OCI-LY1 (cell line): Measurements from ENCODE around the gene AIFM3.
"Not testable (repeated sequence)": the region's sequence is repeated elsewhere in the genome, so short reads cannot be mapped to it uniquely, and the experiment has no call there.

Experiments used
- H2AFZ ChIP-seq: fragments of 200-600 bp; sonication (generic), shearing (Covaris generic); 2 replicates; pipeline ENCODE4 v1.6.0; 2014; ENCODE audit warnings: antibody characterized with exemption, mild to moderate bottlenecking, low read length
- H3F3A ChIP-seq: fragments of 200-600 bp; sonication (generic), shearing (Covaris generic); 2 replicates; pipeline ENCODE4 v1.6.0; 2014; ENCODE audit warnings: mild to moderate bottlenecking, antibody characterized with exemption, low read length, moderate library complexity; ENCODE audit not compliant: insufficient read depth
- H3K27ac ChIP-seq: fragments of 200-600 bp; sonication (generic); 2 replicates; pipeline ENCODE4 v1.5.1; 2014; ENCODE audit warnings: low read length, mixed run types, mild to moderate bottlenecking, low read depth; ENCODE audit not compliant: poor library complexity, severe bottlenecking
- H3K27me3 ChIP-seq: fragments of 200-600 bp; sonication (generic); 2 replicates; pipeline ENCODE4 v1.6.0; 2014; ENCODE audit warnings: antibody characterized with exemption, mild to moderate bottlenecking, low read length, moderate library complexity; ENCODE audit not compliant: insufficient read depth
- H3K36me3 ChIP-seq: fragments of 200-600 bp; sonication (generic); 2 replicates; pipeline ENCODE4 v1.6.1; 2014; ENCODE audit warnings: mild to moderate bottlenecking, antibody characterized with exemption, low read length, moderate library complexity, mixed read lengths; ENCODE audit not compliant: insufficient read depth
- H3K4me1 ChIP-seq: fragments of 200-600 bp; sonication (generic); 2 replicates; pipeline ENCODE4 v1.5.1; 2014; ENCODE audit warnings: mild to moderate bottlenecking, low read length, moderate library complexity; ENCODE audit not compliant: insufficient read depth, severe bottlenecking
- H3K4me2 ChIP-seq: fragments of 200-600 bp; sonication (generic), shearing (Covaris generic); 2 replicates; pipeline ENCODE4 v1.6.1; 2014; ENCODE audit warnings: low read length
- H3K4me3 ChIP-seq: fragments of 200-600 bp; sonication (generic); 2 replicates; pipeline ENCODE4 v1.5.1; 2014; ENCODE audit warnings: low read length, low read depth, mild to moderate bottlenecking, mixed read lengths; ENCODE audit not compliant: poor library complexity, severe bottlenecking
- H3K79me2 ChIP-seq: fragments of 200-600 bp; shearing (Covaris generic); 2 replicates; pipeline ENCODE4 v1.6.1; 2016; ENCODE audit warnings: mixed run types, low read length, mixed read lengths; ENCODE audit not compliant: insufficient read depth
- H3K9ac ChIP-seq: fragments of 200-600 bp; sonication (generic), shearing (Covaris generic); 2 replicates; pipeline ENCODE4 v1.6.1; 2014; ENCODE audit warnings: mild to moderate bottlenecking, low read length, mixed read lengths
- H3K9me2 ChIP-seq: fragments of 200-600 bp; sonication (generic), shearing (Covaris generic); 2 replicates; pipeline ENCODE4 v1.6.1; 2014; ENCODE audit warnings: low read depth, mild to moderate bottlenecking, low read length, mixed read lengths
- H3K9me3 ChIP-seq: fragments of 200-600 bp; shearing (Covaris generic); 2 replicates; pipeline ENCODE4 v1.6.1; 2014; ENCODE audit warnings: low read length, mixed read lengths
- H4K20me1 ChIP-seq: fragments of 200-600 bp; sonication (generic), shearing (Covaris generic); 2 replicates; pipeline ENCODE4 v1.6.0; 2016; ENCODE audit warnings: mild to moderate bottlenecking, low read length; ENCODE audit not compliant: insufficient read depth
- CTCF ChIP-seq: fragments of 200-600 bp; sonication (generic), shearing (Covaris generic); IDR thresholded peaks from 2 replicates; pipeline ENCODE4 v1.5.1; 2017; ENCODE audit warnings: mild to moderate bottlenecking, antibody characterized with exemption, low read length, moderate library complexity, mixed read lengths
- EZH2 ChIP-seq: fragments of 200-600 bp; sonication (generic), shearing (Covaris generic); IDR thresholded peaks from 2 replicates; pipeline ENCODE4 v1.8.0; 2017; ENCODE audit warnings: borderline replicate concordance, mixed run types, mild to moderate bottlenecking, antibody characterized with exemption, low read length, moderate library complexity, mixed read lengths

Gene AIFM3

DNA sequence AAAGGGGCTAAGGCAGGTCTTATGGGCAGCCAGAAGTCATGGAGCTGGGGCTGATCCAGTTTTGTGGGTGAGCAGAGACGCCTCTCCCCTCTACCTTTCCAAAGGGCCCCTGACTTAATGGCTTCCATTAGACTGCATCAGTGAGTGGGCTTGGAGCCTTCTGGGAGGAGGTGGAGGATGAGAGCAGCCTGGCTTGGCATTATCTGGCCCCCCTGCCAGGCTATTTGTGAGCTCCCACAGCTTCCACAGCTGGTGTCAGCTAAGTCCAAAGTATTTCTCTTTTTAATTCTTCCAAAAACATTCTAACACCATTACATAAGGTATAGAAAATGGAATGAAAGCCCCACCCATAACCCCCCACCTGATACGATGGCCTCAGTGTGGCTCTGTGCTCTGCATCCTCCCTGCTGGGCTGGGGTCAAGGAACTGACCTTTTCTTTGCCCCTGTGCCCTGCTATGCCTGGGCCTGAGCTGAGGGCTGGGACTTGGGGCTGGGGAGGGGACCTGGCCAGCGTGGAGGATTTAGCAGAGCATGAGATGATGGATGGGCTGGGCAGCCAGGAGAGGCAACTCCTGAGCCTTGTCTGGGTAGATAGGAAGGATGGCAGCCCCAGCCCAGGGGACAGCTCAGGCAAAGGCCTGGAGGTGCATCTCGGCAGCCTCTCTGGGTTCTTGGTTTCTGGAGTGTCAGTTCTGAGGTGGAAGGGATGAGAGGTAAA lies 4.0 kb downstream of the AIFM3 start:
- Histone ChIP-seq H3K4me2 (no peak overlapping the region), H2AFZ (no peak overlapping the region), H3K9me2 (no peaks in the 10 kb centered on the region), H3K36me3 (no peaks in the 10 kb centered on the region), H3K4me1 (no peaks in the 10 kb centered on the region), H4K20me1 (no peaks in the 10 kb centered on the region), H3K4me3 (no peak overlapping the region), H3F3A (no peaks in the 10 kb centered on the region), H3K9ac (no peak overlapping the region), H3K27me3 (peaks cover 16% of the 10 kb centered on the region), H3K27ac (no peak overlapping the region), H3K79me2 (no peaks in the 10 kb centered on the region), H3K9me3 (no peaks in the 10 kb centered on the region)
- TF ChIP-seq EZH2 (no peak), CTCF (no peak)

DNA sequence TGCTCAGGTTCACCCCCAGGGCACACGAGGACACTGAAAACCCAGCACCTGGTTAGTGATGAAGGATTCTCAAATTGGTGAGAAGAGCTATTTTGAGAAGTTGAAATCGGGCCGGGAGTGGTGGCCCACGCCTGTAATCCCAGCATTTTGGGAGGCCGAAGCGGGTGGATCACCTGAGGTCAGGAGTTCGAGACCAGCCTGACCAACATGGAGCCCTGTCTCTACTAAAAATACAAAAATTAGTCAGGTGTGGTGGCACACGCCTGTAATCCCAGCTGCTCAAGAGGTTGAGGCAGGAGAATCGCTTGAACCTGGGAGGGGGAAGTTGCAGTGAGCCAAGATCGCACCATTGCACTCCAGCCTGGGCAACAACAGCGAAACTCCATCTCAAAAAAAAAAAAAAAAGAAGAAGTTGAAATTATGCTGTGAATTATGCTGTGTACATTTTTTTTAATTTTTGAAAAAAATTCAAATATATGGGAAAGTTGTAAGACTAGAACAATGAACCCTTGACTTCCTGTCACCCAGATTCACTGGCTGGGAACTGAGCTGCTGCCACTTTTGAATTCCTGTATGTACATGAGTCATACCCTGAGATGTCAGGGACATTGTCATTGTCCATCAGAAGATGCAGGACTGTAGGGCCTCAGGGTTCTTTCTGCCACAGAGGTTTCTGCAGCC lies 5.1 kb downstream of the AIFM3 start:
- not testable (repeated sequence) for H3K79me2 ChIP-seq, H3K9me2 ChIP-seq, H4K20me1 ChIP-seq, H2AFZ ChIP-seq, H3K27ac ChIP-seq, H3K4me1 ChIP-seq, H3K4me3 ChIP-seq, H3K9me3 ChIP-seq, H3K9ac ChIP-seq, H3K36me3 ChIP-seq, H3K4me2 ChIP-seq, H3F3A ChIP-seq
- H3K27me3 ChIP-seq, result peaks cover 14% of the 10 kb centered on the region

DNA sequence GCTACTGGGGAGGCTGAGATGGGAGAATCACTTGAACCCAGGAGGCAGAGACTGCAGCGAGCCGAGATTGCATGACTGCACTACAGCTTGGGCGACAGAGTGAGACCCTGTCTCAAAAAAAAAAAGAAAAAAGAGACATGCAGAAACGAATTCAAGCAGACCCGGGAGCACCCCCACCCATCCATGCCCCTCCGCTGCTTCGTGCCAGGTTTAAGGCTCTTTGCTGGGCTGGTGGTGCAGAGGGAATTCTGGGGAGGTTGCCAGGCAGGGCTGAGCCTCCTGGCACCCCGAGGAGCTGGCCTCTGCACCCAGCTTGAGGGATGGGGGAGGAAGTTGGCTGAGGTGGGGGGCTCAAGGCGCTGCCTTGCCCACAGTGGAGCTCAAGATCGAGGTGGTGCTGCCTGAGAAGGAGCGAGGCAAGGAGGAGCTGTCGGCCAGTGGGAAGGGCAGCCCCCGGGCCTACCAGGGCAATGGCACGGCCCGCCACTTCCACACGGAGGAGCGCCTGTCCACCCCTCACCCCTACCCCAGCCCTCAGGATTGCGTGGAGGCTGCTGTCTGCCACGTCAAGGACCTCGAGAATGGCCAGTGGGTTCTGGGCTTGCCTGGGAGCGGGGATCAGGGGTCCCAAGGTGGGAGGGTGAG lies 6.0 kb downstream of the AIFM3 start:
- H3K9me2 ChIP-seq, result no peaks in the 10 kb centered on the region
- H3K4me2 ChIP-seq, result no peak overlapping the region
- H3K9ac ChIP-seq, result no peak overlapping the region
- H3K27me3 ChIP-seq, result peaks cover 8% of the 10 kb centered on the region
- H3F3A ChIP-seq, result no peaks in the 10 kb centered on the region
- H3K4me1 ChIP-seq, result no peaks in the 10 kb centered on the region
- no peaks in the 10 kb centered on the region for H4K20me1 ChIP-seq
- H3K79me2 ChIP-seq, result no peaks in the 10 kb centered on the region
- TF ChIP-seq CTCF, result no peak
- TF ChIP-seq EZH2, result no peak
- H2AFZ ChIP-seq, result no peak overlapping the region
- no peak overlapping the region for H3K27ac ChIP-seq
- H3K36me3 ChIP-seq, result no peaks in the 10 kb centered on the region
- no peaks in the 10 kb centered on the region for H3K9me3 ChIP-seq
- no peak overlapping the region for H3K4me3 ChIP-seq
